HG03565 (cell line): ENCODE results near the gene INPP4A.
"Not testable (repeated sequence)": the region's sequence is repeated elsewhere in the genome, so short reads cannot be mapped to it uniquely, and the experiment has no call there.

Experiments
- ATAC-seq: cut with Tn5 transposase; IDR thresholded peaks from one replicate; pipeline ENCODE4 v1.9.1; 2021; ENCODE audit warnings: mild to moderate bottlenecking, moderate library complexity; ENCODE audit not compliant: unreplicated experiment

The INPP4A gene

DNA sequence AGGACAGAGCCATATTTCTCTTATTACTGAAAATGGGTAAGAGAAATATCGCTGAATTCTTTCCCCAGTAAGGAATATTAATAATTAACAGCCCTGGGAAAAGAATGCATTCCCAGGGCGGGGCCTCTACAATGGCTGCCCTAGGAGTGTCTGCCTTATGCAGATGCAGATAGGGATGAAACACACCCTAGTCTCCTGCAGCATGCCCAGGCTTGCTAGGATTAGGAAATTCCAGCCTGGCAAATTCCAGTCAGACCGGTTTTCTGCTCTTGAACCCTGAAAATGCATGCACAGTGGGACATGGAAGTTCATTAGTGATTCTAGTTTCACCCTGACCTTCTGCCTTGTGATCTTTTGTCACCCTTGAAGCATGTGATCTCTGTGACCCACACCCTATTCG lies 9.0 kb upstream of the INPP4A start:
- not testable (repeated sequence) for ATAC-seq

DNA sequence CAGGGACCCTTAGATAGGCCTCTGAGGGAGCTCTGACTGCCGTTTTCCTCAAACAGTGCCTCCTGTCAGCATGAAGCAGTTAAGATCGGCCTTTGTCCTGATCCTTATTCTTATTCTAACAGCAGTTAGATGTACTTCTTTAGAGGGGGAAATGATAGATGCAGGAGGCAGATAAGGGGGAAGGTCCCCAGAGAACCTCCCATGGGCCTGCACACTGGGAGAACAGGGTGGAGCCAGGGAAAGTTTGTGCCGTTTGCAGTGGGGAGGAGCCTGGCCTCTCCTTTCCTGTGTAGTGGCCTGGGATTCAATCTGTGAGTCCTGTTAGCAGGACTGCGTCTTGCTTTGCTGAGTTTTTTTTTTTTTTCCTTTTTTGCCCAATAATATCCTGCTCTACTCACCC lies 7.9 kb upstream of the INPP4A start:
- no peak for ATAC-seq

DNA sequence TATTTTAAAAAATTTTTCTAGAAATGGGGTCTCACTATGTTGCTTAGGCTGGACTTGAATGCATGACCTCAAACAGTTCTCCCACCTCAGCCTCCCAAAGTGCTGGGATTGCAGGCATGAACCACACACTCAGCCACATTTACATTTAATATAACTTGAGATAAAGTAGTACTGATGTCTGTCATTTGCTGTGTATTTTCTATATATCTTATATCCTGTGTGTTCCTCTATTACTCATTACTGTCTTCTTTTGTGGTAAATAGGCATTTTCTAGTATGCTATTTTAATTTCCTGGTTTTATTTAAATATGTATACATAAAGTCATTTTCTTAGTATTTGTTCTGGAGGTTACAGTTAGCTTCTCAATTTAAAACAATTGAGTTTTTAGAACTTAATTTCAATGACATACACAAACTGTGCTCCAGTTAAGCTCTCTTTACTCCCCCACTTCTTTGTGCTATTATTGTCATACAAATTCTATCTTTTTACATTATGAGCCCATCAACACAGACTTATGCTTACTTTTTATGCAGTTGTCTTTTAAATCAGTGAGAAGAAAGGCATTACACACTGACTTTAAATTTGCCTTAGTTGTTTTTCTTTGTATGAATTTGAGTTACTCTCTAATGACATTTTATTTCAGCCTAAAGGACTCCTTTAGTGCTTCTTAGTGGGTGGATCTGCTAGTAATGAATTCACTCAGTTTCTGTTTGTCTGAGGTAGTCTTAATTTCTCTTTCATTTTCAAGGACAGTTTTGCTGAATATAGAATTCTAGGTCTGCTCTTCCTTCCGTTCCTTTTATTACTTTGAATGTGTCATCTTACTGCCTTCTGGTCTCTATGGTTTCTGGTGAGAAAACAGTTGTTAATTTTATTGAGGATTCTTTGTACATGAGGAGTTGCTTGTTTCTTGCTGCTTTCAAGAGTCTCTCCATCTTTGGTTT lies 6.2 kb upstream of the INPP4A start:
- peak; percentile 95 for ATAC-seq

DNA sequence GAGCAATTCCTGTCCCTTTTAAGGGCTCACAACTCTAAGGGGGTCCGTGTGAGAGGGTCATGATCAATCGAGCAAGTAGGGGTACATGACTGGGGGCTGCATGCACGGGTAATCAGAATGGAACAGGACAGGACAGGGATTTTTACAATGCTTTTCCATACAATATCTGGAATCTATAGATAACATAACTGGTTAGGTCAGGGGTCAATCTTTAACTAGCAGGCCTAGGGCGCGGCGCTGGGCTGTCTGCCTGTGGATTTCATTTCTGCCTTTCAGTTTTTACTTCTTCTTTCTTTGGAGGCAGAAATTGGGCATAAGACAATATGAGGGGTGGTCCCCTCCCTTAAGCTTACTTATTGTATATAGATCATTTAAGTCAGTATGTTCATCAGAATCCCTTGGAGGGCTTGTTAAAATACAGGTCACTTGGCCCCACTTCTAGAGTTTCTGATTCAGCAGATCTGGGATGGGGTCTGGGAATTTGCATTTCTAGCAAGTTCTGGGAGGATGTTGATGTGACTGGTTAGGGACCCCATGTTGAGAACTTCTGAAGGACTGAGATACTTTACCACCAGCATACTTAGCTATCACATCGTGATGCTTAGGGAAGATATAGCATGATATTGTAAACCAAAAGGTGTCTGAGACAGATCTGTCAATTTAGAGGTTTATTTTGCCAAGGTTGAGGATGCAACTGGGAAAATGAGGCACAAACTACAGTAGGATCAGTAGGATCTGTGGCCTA lies 2.8 kb upstream of the INPP4A start:
- no peak for ATAC-seq

DNA sequence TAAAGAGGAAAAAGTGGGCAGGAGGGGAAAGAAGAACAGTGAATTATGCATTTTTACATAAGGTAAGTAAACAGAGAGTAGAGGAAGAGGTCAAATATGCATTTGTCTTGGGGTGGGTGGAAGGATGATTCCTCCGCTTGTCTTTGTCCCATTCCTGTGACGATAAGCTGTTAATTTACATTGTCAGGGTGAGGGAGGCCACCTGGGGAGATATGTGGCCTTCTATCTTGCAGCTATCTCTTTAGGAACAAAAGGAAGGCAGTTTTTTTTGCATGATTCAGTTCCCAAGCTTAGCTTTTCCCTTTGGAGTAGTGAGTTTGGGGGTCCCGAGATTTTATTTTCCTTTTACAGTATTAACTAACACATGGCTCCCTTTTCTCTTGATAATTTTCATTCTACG lies 2.2 kb upstream of the INPP4A start:
- ATAC-seq, result no peak

DNA sequence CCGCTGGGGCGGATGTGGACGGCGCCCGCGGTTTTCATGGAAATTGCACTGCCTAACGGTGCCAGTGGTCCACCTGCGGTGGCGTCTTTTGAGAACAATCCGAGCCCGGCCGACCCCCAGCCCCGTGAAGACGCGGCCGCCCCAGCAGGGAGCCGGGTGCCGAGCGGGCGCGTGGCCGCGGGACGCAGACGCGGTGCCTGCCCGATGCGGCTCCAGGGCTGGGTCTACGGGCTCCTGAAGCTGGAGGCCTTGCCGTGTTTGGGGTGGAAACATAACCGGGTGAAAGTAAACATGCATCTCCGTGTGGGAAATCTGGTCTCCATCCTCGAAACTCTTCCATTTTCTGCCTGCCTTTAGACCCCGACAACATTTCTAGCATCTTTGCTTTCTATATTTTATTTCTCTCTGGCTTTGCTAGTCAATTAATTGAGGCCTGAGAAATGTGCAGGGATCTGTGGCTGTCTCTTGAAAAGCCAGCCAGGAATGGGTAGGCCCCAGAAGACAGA lies 572 bp downstream of the INPP4A start:
- ATAC-seq, result peak; percentile 6

DNA sequence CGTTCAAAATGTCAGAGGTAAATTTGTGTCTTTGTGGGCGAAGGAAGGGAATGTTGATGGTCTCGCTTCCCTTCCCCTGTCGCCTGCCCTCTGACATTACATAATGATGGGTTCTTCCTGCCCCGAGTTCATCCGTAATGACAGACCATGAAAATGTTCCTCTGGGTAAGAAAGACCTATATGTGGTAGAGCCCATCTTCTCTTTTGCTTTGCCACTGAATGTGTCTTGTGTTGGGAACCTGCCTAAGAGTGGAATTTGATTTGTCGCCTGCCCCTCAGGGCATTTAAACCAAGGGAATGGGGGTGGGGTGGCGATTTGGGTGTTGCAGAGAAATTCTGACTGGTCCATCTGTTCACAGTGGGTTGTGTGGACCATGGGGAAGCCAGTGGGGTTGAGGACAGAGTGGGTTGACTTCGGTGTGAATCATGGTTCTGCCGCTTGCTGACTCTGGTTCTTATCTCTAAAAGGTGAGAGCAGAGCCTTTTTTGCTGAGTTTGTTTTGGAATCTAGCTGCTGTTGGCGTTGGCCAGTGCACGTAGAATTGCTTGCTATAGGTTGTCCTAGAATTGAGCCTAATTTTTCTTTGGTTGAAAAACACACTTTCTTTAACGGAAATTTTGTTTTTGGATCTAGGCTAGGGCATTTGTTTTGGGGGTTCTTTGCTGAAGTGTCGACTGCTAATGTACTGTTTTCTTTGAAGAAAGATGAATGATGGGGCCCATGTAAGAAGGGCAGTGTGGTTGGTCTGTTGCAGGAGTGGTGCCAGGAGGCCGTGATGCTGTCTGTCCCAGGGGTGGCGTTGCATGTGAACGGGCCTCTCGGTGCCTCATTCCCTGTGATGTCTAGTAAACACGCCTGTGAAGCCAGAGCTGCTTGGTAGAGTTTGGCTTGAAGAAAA lies 1.3 kb downstream of the INPP4A start:
- no peak for ATAC-seq

DNA sequence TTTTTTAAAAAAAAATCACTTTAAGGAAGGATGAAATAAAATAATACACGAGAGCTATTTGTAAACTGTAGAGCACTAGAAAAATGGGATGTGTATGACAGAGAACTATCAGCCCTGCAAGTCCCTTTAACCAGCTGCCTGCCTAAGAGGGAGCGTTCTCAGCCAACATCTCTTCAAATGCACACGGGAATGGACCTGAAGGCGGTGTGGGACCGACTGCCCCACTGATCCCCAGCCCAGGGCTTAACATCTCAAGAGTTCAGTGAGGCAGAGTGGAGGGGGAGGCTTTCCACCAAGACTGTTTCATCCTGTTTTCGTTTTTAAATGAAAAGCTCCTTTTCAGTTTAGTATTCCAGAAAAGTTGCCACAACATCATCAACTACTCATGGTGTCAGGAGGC lies 2.2 kb downstream of the INPP4A start:
- ATAC-seq, result no peak

DNA sequence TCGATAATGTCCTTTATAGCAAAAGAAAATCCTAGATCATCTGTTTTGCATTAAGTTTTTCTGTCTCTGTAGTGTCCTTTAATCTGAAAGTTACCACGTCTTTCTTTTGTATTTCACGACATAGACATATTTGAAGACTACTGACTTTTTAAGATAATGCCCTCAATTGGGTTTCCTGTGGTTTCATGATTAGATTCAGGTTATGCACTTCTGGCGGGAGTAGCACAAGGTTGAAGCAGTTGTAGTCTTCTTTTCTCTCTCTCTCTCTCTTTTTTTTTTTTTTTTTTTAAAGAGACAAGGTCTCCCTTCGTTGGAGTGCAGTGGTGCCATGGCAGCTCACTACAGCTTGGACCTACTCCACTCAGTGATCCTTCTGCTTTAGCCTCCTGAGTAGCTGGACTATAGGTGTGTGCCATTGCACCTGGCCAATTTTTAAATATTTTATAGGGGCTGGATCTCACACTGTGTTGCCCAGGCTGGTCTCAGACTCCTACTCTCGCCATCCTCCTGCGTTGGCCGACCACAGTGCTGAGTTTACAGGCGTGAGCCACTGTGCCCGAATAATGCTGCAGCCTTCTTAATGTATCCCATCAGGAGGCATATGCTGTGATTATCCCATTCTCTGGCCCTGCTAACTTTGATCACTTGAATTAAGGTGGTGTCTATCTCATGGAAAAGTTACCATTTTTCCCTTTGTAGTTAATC lies 3.9 kb downstream of the INPP4A start:
- no peak for ATAC-seq

DNA sequence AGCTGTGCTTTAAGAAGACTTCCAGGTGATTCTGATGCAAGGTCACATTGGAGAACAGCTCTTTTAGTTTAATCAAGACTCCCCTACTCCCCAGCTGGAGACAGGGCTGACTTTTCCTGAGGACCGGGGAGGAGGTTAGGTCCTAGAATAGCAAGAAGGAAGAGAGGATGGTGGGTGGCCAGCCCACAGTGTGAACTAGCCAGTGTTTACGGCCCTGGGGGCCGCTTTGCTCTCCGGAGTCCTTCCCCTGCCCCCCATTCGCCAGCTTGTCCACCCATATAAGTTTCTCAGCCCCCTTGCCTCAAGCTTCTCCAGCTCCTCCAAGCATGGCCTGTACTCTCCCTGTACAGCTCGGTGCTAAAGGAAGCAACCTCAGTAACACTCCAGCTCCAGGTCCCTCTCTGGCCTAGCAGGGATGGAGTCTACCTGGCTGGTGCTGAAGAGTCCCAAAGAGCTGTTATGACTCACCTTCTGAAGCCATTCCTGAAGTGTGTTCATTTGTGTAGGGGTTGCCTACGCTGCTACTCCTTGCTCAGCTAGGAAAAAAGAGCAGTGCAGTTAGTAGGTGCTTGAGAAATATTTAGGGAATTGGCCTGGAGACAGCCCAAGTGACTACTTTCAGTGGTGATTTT lies 7.9 kb downstream of the INPP4A start:
- ATAC-seq, result no peak

DNA sequence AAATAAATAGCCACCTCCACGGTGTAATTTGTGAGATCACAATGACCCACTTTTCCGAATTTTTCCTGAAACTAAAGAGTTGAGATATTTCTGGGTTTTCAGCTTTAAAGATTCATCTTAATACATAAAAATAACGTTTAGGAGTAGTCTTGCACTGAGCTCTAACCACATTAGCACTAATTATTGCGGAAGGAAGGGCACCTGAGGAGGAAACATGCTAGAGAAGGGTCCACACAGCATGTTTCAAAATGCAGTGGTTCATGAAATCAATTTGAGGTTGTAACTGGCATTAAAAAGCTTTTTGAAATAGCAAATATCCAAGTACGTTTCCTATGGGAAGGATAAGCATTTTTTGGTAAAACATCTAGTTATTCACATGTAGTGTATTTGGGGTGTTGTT lies 8.4 kb downstream of the INPP4A start:
- no peak for ATAC-seq

DNA sequence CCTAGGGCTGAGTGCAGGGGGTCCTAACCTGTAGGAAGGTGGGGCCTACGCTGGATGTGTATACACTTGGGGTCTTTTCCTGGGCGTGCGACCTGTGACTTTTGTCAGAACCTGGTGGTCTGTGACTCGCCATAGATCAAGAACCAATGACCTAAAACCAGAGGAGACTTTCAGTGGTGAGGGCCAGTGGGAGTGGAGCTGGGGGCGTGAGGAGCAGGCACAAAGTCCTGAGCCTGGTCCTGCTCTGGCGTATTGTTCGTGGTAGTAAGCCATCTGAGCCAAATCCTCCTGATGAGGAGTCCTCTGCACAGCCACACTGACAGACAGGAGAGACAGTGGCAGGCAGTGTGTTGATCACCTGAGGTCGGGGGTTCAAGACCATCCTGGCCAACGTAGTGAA lies 8.9 kb downstream of the INPP4A start:
- no peak for ATAC-seq

DNA sequence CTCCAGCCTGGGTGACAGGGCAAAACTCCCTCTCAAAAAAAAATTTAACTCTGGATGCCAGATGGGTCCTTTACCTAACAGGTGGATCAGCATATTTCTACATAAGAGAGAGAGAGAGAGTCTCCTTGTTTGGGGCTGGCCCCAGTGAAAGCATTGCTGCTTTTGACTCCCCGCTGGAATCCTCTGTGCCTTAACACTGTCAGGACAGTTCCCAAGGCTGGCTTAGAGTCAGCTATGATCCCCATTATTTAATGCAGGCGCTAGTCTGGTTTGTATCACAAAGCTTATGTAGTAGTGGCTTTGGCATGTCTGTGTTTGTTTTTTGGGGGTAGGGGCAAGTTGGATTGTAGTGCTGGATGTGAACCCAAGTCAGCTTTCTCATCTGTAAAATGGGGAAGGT lies 9.4 kb downstream of the INPP4A start:
- ATAC-seq, result no peak

DNA sequence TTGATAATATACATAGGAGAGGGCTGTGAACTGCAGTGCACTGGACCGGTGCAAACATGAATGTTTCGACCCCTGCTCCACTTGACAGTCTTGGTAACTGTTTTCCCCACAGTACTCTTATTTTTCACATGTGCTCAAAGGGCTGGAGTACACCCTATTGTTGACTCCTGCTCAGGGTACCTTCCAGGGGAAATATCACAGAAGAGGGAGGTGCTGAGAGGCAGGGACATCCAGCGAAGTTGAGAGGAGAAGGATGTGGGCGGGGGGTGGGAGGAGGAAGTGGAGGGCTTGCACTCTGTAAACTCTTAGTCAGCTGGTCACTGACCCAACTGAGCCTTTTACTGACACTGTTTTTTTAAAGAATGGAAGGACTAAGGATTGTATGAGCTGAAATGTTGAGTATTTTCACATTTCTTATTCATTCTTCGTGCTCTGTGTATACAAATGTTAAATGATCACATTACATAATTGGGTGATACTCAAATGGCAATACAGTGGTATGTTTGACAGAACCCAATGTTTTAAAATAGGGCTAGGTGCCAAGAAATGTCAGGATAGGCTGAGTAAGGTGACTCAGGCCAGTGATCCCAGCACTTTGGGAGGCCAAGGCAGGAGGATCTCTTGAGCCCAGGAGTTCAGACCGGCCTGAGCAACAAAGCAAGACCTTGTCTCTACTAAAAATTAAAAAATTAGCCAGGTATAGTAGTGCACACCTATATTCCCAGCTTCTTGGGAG lies 10.0 kb downstream of the INPP4A start:
- ATAC-seq, result no peak

DNA sequence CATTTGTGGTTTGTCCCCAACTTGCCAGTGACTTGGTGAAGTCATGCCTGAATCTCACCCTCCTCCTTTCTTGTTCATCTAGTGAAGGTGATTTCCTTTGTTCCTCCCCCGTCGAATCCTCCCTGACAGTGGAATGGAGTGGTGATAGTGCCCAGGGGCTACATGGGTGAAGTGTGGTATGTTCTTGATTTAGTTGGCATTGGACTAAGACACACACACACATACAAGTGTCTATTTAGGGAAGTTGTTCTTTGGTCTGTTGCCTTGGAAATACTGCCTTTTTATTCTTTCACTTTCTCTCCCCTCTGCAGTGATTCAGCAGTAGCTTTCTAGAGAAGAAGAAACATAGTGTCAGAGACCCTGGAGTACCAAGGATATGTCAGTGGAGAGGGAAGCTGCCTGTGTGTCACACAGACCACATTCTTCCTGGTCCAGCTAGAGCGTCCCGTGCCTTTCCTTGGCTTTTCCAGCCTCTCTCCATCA lies 10.9 kb downstream of the INPP4A start:
- no peak for ATAC-seq

DNA sequence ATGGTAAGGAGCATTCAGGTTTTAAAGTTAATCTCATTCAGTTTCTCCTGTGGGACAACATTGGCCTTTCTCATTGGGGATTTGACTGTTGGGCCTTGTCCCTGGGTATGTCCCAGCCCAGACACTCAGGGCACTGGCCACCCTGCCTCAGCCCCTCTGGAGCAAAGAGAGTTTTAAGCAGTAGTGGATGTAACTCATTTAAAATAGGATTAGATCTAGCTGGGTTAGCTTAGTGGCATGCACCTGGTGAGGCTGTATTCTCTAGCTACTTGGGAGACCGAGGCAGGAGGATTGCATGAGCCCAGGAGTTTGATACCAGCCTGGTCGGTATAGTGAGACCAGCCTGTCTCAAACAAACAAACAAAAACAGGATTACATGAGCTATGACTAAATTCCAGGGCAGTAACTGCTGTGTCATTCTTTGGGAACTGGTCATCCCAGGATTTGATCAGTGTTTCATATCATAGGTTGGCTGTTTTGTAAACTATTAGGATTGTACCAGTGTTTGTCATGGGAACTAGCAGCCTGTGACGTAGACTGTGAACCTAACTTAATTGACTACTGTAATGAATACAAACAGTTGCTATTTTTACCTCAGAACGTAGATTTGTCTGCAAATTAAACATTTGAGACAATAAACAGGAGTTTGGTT lies 12.5 kb downstream of the INPP4A start:
- ATAC-seq, result no peak

DNA sequence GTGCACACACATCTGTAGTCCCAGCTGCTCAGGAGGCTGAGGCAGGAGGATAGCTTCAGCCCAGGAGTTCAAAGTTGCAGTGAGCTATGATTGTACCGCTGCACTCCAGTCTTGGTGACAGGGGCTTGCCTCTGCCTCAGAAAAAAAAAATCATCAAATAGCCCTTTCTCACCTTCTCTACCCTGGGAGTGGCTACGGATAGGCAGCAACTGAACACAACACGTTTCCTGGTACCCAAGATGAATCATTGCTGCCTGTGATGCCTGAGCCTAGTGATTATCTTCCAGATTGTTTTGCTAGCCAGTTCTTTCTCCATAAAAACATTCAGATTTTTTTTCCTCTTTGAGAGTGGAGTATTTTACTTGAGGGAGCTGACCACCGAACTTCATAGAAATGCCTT lies 13.5 kb downstream of the INPP4A start:
- no peak for ATAC-seq

DNA sequence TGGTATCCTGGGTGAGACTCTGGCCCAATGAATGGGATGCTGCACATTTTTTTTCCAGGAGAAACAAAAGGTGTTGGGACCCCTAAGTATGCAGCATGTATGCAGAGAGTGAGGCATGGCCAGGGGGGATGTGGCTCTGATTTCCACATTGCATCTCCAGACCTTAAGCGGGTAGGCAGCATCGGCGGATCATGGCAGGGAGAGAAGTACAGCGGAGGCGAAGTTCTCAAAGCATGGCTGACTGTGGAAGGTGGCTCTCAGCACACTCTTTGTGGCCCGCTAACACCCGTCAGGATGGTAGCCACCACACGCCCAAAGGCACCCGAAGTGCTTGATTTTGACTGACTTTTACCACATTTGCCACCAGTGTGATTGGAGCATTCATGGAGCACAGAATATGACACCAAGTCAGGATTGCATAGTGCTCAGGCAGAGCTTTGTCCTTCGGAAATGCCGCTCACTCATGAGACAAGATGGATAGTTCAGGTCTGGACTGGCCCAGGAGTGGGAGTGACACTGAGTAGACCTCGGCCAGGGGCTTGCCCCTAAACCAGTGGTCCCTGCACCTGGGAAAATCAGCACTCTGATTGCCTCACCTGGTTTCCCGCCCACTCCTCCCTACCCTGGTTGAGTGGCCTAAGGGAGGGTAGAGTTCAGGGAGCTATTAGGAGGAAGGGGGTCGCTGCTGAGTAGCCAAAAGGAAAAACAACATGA lies 14.2 kb downstream of the INPP4A start:
- ATAC-seq, result no peak
